GM21619 (cell line): ENCODE data around the gene MYO3B.

Experiments
- ATAC-seq: cut with Tn5 transposase; IDR thresholded peaks from one replicate; pipeline ENCODE4 v1.9.1; 2021; ENCODE audit not compliant: unreplicated experiment

The MYO3B gene

GRCh38 chr2:170292415-170292814 lies 114.5 kb downstream of the MYO3B start:
- no peak for ATAC-seq

GRCh38 chr2:170297496-170297895 lies 119.5 kb downstream of the MYO3B start:
- ATAC-seq: no peak

DNA sequence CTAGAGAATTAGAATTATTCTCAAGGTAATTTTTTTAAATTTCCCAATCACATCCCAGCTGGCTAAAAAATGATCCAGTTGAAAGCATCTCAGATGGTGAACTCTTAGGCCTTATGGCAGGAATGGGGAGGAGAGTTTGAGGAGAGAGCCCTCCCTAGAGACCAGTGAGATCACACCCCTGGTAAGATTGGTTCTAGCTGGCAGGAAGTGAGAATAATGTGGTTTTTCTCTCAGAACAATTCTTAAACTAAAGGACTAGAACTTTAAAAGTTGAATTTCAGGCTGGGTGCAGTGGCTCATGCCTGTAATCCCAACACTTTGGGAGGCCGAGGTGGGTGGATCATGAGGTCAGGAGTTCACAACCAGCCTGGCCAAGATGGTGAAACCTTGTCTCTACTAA lies 120.2 kb downstream of the MYO3B start:
- peak; percentile 89 for ATAC-seq

DNA sequence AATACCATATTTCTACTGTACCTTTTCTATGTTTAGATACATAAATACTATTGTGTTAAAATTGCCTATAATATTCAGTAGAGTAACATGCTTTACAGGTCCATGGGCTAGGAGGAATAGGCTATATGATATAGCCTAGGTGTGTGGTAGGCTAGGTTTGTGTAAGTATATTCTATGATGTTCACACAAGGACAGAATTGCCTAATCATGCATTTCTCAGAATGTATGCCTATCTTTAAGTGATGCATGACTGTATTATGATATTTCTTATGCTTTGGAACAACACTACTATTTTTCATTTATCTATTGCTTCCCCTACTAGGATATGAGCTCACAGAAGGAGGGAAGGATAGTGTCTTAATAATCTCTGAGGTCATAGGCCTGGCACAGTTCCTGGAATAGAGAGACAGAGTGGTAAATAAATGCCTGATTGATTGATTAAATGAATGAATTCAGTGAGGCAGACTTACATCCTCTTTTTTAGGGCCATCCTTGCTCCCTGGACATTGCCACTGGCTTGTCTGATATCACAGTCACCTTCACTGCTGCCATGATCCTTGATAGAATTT lies 121.0 kb downstream of the MYO3B start:
- ATAC-seq: no peak

DNA sequence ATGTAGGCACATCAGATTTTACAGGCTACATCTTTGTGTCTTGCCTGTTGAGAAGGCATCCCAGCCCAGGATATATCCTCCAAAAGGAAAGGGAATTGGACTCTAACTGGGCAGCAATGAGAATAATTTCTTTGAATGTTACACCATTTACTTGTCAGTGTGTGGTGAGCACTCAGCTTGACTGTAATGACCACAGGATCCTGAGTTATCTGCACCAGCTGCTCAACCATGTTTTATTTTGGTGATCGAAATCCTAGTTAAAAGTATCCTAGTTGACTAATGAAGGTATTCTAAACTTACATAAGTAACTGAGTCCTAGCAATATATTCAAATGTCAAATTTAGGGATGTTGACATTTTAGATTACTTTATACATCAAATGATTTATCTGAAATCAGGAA lies 123.0 kb downstream of the MYO3B start:
- no peak for ATAC-seq

DNA sequence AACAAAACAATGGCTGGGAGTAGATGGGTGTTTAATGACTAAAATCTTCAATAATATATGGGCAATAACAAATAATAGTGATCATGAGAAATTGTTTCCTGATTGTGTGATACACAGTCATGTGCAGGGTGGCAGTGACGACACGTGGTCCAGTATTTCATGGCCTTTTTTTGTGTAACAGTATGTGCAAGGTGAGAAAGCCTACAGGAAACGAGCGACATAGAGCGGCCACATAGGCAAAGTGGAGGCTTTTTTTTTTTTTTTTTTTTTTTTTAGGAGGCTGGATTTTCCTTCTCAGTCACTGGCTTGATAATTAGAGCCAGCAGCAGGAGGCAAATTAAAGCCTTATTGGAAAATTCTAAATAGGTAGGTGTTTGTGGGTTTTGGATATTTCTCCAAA lies 123.7 kb downstream of the MYO3B start:
- no peak for ATAC-seq

DNA sequence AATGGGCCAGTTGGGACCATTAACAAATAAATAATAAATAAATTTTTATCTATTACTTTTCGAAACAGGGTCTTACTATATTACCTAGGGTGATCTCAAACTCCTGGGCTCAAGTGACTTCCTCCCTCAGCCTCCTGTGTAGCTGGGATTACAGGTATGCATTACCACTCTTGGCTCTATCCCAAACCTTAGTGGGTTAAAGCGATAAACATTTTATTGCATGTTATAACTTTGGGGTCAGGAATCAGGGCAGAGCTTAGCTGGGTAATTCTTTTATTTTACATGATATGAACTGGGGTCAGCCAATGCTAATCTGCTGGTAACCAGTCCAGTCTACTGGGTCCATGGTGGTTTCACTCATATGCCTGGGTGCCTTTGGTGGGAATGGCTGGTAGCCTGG lies 127.8 kb downstream of the MYO3B start:
- ATAC-seq: no peak

- no peak for ATAC-seq
Observed at GRCh38 chr2:170306293-170306873, 128.4 kb downstream of the MYO3B start.

DNA sequence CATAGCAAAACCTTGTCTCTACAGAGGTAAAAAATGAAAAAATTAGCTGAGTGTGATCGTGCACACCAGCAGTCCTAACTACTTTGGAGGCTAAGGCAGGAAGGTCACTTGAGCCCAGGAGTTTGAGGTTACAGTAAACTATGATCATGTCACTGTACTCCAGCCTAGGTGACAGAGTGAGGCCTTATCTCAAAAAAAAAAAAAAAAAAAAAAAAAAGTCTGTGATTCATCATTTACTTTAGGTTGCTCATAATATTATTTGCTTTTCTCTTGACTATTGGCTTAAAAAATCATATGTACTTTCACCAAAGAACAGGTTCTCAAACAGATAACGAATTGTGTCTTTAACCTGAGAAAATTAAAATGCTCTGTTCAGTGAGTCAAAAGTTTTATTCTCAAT lies 129.1 kb downstream of the MYO3B start:
- ATAC-seq: no peak

GRCh38 chr2:170307555-170308351 lies 129.8 kb downstream of the MYO3B start:
- no peak for ATAC-seq

DNA sequence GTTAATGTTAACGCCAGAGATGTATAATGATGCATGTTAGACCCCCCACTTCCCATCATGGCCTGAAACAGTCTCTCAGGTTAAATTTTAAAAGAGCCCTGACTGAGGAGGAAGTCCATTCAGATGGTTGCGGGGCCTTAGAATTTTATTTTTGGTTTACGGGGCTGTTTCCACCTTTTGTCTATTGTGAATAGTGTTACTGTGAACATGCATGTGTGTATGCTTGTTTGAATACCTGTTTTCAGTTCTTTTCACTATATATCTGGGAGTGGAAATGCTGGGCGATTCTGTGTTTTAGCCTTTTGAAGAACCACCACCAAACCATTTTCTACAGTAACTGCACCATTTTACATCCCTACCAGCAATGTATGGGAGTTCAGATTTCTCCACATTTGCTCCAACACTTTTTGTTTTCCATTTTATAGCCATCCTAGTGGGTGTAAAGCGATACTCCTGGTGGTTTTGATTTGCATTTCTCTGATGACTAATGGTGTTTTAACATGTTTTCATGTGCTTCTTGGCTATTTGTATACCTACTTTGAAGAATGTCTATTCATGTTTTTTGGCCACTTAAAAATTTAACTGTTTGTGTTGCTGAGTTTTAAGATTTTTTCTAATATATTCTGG lies 133.0 kb downstream of the MYO3B start:
- no peak for ATAC-seq

DNA sequence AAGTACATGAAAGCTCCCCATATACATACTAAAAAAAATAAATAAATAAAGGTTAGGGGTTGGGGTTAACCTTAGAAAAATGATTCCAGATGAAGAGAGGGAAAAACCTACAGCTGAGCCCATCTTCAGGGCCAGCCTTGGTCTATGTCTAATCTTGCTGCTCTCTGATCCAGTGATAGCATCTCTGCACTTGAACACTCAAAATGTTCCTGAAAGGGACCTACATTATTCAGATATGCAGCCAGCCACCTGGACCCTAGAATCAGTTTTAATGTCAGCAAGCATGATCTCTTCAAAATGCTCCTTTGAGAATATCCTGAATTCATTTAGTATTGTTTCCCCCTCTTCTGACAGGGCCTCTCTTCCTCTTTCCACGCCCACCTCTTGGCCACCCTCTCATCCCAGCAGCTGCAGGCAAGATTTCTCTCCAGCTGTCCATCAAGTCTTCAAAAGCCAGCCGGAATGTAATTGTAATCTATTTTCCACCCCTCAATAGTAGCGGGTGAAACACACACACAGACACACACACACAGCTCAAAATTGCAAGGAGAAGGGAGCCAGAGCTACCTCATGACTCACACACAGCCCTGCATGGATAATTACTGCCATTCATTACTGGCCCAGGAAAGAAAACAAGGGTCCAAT lies 135.5 kb downstream of the MYO3B start:
- ATAC-seq: no peak

DNA sequence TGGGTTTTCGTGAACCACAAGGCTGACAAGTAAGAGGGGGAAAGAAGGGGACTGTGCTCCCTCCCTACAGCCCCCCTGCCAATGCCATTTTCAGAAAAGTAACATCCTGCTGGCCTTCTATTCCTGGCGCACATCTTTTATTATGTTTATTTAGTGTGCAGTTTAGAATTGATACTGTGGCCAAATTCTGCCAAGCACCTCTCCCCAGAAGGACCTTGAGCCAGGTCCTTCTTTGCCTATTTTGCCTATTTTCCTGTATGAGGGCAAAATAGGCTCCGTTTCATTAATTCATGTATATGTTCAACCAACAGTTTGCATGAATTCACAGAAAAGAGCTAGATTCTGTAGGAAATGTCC lies 136.0 kb downstream of the MYO3B start:
- ATAC-seq: no peak

- ATAC-seq: no peak
Observed at GRCh38 chr2:170314744-170315447, 136.9 kb downstream of the MYO3B start.

- no peak for ATAC-seq
Observed at GRCh38 chr2:170320948-170321347, 143.0 kb downstream of the MYO3B start.

DNA sequence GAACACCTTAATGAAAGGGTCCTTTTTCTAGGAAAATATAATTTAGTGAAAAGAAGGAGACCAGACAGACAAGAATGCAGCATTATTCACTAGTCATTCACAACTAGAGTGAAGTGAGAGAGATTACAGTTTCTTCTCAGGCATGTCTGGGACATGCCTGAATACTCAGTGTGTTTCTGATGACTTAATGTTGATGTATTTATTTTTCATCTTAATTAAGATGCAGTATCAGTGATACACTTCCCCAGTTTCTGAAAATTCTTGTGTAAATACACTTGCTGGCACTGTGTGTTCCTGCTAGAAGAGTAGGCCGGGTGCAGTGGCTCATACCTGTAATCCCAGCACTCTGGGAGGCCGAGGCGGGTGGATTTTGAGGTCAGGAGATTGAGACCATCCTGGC lies 143.6 kb downstream of the MYO3B start:
- no peak for ATAC-seq

DNA sequence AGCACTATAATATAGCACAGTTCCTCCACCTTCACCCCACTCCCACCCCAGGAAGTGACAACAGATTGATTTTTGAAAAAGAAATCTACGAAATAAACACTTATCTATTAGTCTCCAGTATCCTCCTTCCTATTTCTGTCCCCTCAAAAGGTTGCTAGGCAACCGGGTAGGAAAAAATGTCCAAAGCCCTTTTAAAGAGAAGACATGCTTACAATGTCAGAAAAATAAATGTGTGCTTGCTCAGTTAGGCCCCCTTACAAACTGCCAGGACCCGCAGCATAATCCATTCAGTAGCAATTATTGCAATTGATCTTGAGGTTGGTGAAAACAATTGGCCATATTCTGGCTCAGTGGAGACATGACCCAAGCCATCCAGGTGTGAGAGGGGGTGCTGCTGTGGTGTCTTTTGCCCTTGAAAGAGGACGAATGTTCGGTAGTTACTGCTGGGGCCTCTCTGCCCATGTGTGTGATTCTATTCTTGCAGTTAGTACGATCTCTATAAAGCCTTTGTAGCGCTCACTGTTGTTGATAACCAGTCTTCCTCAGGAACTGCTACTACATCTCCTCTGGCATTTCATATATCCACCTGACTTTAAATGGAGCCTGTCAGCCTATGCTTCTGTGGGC lies 144.3 kb downstream of the MYO3B start:
- no peak for ATAC-seq

- no peak for ATAC-seq
Observed at GRCh38 chr2:170323743-170324142, 145.8 kb downstream of the MYO3B start.

DNA sequence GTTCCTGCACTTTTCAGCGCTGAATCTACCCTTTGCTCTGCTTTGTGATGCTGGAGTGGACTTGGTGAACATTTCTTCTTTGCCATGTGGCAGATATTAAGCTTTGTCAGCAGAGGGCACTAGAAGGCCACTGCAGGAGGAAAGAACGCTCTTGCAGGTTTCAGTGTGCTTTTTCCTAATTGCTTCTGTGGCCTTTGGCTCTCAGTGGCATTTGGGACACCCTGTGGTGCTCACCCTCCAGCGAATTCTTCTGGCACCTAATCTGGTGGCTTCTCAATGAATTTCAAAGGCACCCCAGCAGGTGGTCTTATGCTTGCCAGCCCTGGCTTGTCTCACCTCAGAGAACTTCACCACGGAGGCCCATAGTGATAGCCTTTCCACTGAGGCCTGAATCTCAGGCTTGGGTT lies 146.7 kb downstream of the MYO3B start:
- no peak for ATAC-seq

GRCh38 chr2:170330881-170331280 lies 152.9 kb downstream of the MYO3B start:
- no peak for ATAC-seq
